Measurements from ENCODE around the gene SMIM35.

DNA sequence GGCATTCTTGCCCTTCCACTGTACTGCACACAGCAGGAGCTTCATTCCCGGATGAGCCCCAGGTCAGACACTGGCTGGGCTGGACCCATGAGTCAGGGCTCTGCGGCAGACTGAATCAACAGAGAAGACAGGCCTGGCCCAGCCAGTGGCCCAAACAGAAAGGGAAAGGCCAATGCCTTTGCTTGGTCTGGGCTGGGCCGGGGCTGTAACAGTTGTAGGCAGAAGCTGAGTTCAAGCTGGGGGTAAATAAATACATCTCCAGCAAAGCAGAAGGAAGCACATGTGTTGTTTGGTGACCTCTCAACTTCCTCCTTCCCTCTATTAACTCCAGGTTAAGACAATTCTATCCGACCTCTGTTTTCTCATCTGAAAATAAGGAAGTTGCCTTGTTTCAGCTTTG, 1.8 kb upstream of the SMIM35 start:
- TF ChIP-seq POLR2A (IDR thresholded peaks at IDR 0.05; ENCODE audit: low read length) (no peak), GATA1 (IDR thresholded peaks at IDR 0.05; ENCODE audit: low read depth, low read length) (no peak)

Data from erythroblast (primary cell).